ENCODE measurements around the gene PDXK.

PDXK gene

GRCh38 chr21:43688906-43689305, 30.0 kb upstream of the PDXK start:
- H3K4me3 ChIP-seq (ENCODE audit: low read depth, low read length, poor library complexity, severe bottlenecking), result no peak overlapping the region
- H3K36me3 ChIP-seq (ENCODE audit: insufficient read depth, low read length), result peaks cover 97% of the 10 kb centered on the region

GRCh38 chr21:43689556-43690337, 29.2 kb upstream of the PDXK start:
- H3K4me3 ChIP-seq (ENCODE audit: low read depth, low read length, poor library complexity, severe bottlenecking), result no peak overlapping the region
- no peak overlapping the region for H3K4me2 ChIP-seq (ENCODE audit: low read length)
- H3K9me2 ChIP-seq (ENCODE audit: low read depth, low read length), result no peaks in the 10 kb centered on the region
- H3K27me3 ChIP-seq (ENCODE audit: insufficient read depth, low read length), result no peaks in the 10 kb centered on the region
- H2AFZ ChIP-seq (ENCODE audit: low read length), result no peak overlapping the region
- peaks cover 99% of the 10 kb centered on the region for H3K36me3 ChIP-seq (ENCODE audit: insufficient read depth, low read length)
- H3K4me1 ChIP-seq (ENCODE audit: insufficient read depth, low read length, severe bottlenecking), result peaks cover 8% of the 10 kb centered on the region
- no peak overlapping the region for H3K27ac ChIP-seq (ENCODE audit: low read depth, low read length, poor library complexity, severe bottlenecking)
- H3K79me2 ChIP-seq (ENCODE audit: insufficient read depth, low read length), result no peaks in the 10 kb centered on the region
- H3F3A ChIP-seq (ENCODE audit: insufficient read depth, low read length), result no peaks in the 10 kb centered on the region
- no peak for TF ChIP-seq EZH2 (IDR thresholded peaks at IDR 0.05; ENCODE audit: borderline replicate concordance, low read length)
- TF ChIP-seq CTCF (IDR thresholded peaks at IDR 0.05; ENCODE audit: low read length), result no peak
- no peaks in the 10 kb centered on the region for H4K20me1 ChIP-seq (ENCODE audit: insufficient read depth, low read length)
- H3K9ac ChIP-seq (ENCODE audit: low read length), result no peak overlapping the region
- H3K9me3 ChIP-seq (ENCODE audit: low read length), result no peaks in the 10 kb centered on the region

More at GRCh38 chr21:43688906-43689305, 30.0 kb upstream of the PDXK start:
- Histone ChIP-seq H3K27me3 (ENCODE audit: insufficient read depth, low read length) (no peaks in the 10 kb centered on the region), H3K27ac (ENCODE audit: low read depth, low read length, poor library complexity, severe bottlenecking) (no peak overlapping the region), H4K20me1 (ENCODE audit: insufficient read depth, low read length) (no peaks in the 10 kb centered on the region), H3K79me2 (ENCODE audit: insufficient read depth, low read length) (no peaks in the 10 kb centered on the region), H3K4me1 (ENCODE audit: insufficient read depth, low read length, severe bottlenecking) (peaks cover 8% of the 10 kb centered on the region), H3K9me3 (ENCODE audit: low read length) (no peaks in the 10 kb centered on the region), H3K4me2 (ENCODE audit: low read length) (no peak overlapping the region), H2AFZ (ENCODE audit: low read length) (no peak overlapping the region), H3K9me2 (ENCODE audit: low read depth, low read length) (no peaks in the 10 kb centered on the region), H3K9ac (ENCODE audit: low read length) (no peak overlapping the region), H3F3A (ENCODE audit: insufficient read depth, low read length) (no peaks in the 10 kb centered on the region)
- TF ChIP-seq EZH2 (IDR thresholded peaks at IDR 0.05; ENCODE audit: borderline replicate concordance, low read length), result no peak
- TF ChIP-seq CTCF (IDR thresholded peaks at IDR 0.05; ENCODE audit: low read length), result no peak

- Histone ChIP-seq H3K79me2 (ENCODE audit: insufficient read depth, low read length) (no peaks in the 10 kb centered on the region), H4K20me1 (ENCODE audit: insufficient read depth, low read length) (no peaks in the 10 kb centered on the region), H3K27ac (ENCODE audit: low read depth, low read length, poor library complexity, severe bottlenecking) (no peak overlapping the region), H2AFZ (ENCODE audit: low read length) (no peak overlapping the region), H3K4me2 (ENCODE audit: low read length) (no peak overlapping the region), H3K9ac (ENCODE audit: low read length) (no peak overlapping the region), H3K9me2 (ENCODE audit: low read depth, low read length) (no peaks in the 10 kb centered on the region), H3K27me3 (ENCODE audit: insufficient read depth, low read length) (no peaks in the 10 kb centered on the region), H3K9me3 (ENCODE audit: low read length) (no peaks in the 10 kb centered on the region), H3K36me3 (ENCODE audit: insufficient read depth, low read length) (peaks cover 99% of the 10 kb centered on the region), H3K4me3 (ENCODE audit: low read depth, low read length, poor library complexity, severe bottlenecking) (no peak overlapping the region), H3K4me1 (ENCODE audit: insufficient read depth, low read length, severe bottlenecking) (peaks cover 8% of the 10 kb centered on the region), H3F3A (ENCODE audit: insufficient read depth, low read length) (no peaks in the 10 kb centered on the region)
- TF ChIP-seq EZH2 (IDR thresholded peaks at IDR 0.05; ENCODE audit: borderline replicate concordance, low read length), result no peak
- TF ChIP-seq CTCF (IDR thresholded peaks at IDR 0.05; ENCODE audit: low read length), result no peak
Observed at GRCh38 chr21:43690346-43690745, 28.6 kb upstream of the PDXK start.
